ENCODE data around the gene TRAPPC12.

The TRAPPC12 gene

GRCh38 chr2:3475771-3476170 lies 96.3 kb downstream of the TRAPPC12 start:
- DNase-seq = no peak
- Histone ChIP-seq H2AK5ac (ENCODE audit: low read length, severe bottlenecking) (no peak overlapping the region), H3K36me3 (ENCODE audit: control insufficient read depth in 1 of 2, insufficient read depth in 2 of 2, low read depth in 1 of 2, low read length in 2 of 2) (peaks cover 37 to 82% of the 10 kb centered on the region in 2 experiments), H3K14ac (ENCODE audit: low read length in 2 of 2) (no peak overlapping the region), H4K91ac (ENCODE audit: low read length) (no peak overlapping the region), H2BK15ac (ENCODE audit: low read depth, poor library complexity, severe bottlenecking) (no peak overlapping the region), H3K79me1 (replicated peaks; ENCODE audit: low read length, poor library complexity, severe bottlenecking) (peaks cover 12% of the 10 kb centered on the region), H2BK120ac (ENCODE audit: low read depth, low read length) (no peak overlapping the region), H3K23ac (ENCODE audit: low read length in 2 of 2) (no peak overlapping the region), H2AFZ (ENCODE audit: low read depth, low read length) (no peak overlapping the region), H3K9me3 (ENCODE audit: control insufficient read depth, low read length) (no peaks in the 10 kb centered on the region), H3K4ac (ENCODE audit: low read depth in 1 of 2, low read length in 2 of 2) (no peak overlapping the region), H3K4me2 (ENCODE audit: low read length, poor library complexity, severe bottlenecking) (no peak overlapping the region), H2BK12ac (ENCODE audit: low read length in 2 of 2) (no peak overlapping the region), H3K4me1 (ENCODE audit: control insufficient read depth, insufficient read depth, low read depth, low read length) (peaks cover 10% of the 10 kb centered on the region), H3K18ac (ENCODE audit: low read depth in 1 of 2, low read length in 2 of 2) (no peak overlapping the region), H4K8ac (ENCODE audit: low read length) (no peak overlapping the region), H3K4me3 (ENCODE audit: insufficient read depth in 1 of 2, low read depth in 1 of 2, low read length in 2 of 2) (no peak overlapping the region), H3K27ac (ENCODE audit: low read length, poor library complexity, severe bottlenecking) (no peak overlapping the region), H3K9ac (ENCODE audit: low read length) (no peak overlapping the region), H3K27me3 (ENCODE audit: control insufficient read depth in 1 of 2, insufficient read depth in 1 of 2, low read length in 2 of 2) (no peaks in the 10 kb centered on the region), H2BK5ac (ENCODE audit: low read depth, low read length, poor library complexity, severe bottlenecking) (no peak overlapping the region)
- WGBS = 98% methylated on average over 28 of the region's 28 CpGs

GRCh38 chr2:3476321-3476984 lies 97.0 kb downstream of the TRAPPC12 start:
- Histone ChIP-seq H3K4me3 (ENCODE audit: insufficient read depth in 1 of 2, low read depth in 1 of 2, low read length in 2 of 2) (no peak overlapping the region), H3K18ac (ENCODE audit: low read depth in 1 of 2, low read length in 2 of 2) (no peak overlapping the region), H3K9me3 (ENCODE audit: control insufficient read depth, low read length) (no peaks in the 10 kb centered on the region), H2AK5ac (ENCODE audit: low read length, severe bottlenecking) (no peak overlapping the region), H2BK15ac (ENCODE audit: low read depth, poor library complexity, severe bottlenecking) (no peak overlapping the region), H3K23ac (ENCODE audit: low read length in 2 of 2) (no peak overlapping the region), H2AFZ (ENCODE audit: low read depth, low read length) (no peak overlapping the region), H3K9ac (ENCODE audit: low read length) (no peak overlapping the region), H3K14ac (ENCODE audit: low read length in 2 of 2) (no peak overlapping the region), H3K4me1 (ENCODE audit: control insufficient read depth, insufficient read depth, low read depth, low read length) (peaks cover 5% of the 10 kb centered on the region), H3K27ac (ENCODE audit: low read length, poor library complexity, severe bottlenecking) (no peak overlapping the region), H3K36me3 (ENCODE audit: control insufficient read depth in 1 of 2, insufficient read depth in 2 of 2, low read depth in 1 of 2, low read length in 2 of 2) (peaks cover 38 to 76% of the 10 kb centered on the region in 2 experiments), H2BK12ac (ENCODE audit: low read length in 2 of 2) (no peak overlapping the region), H4K8ac (ENCODE audit: low read length) (no peak overlapping the region), H3K4ac (ENCODE audit: low read depth in 1 of 2, low read length in 2 of 2) (no peak overlapping the region), H3K4me2 (ENCODE audit: low read length, poor library complexity, severe bottlenecking) (no peak overlapping the region), H4K91ac (ENCODE audit: low read length) (no peak overlapping the region), H3K27me3 (ENCODE audit: control insufficient read depth in 1 of 2, insufficient read depth in 1 of 2, low read length in 2 of 2) (no peaks in the 10 kb centered on the region), H2BK120ac (ENCODE audit: low read depth, low read length) (no peak overlapping the region), H2BK5ac (ENCODE audit: low read depth, low read length, poor library complexity, severe bottlenecking) (no peak overlapping the region), H3K79me1 (replicated peaks; ENCODE audit: low read length, poor library complexity, severe bottlenecking) (peaks cover 11% of the 10 kb centered on the region)
- whole genome bisulfite sequencing = 98% methylated on average over 12 of the region's 14 CpGs
- DNase-seq = no peak

GRCh38 chr2:3476985-3477327 lies 97.5 kb downstream of the TRAPPC12 start:
- H2BK5ac ChIP-seq (ENCODE audit: low read depth, low read length, poor library complexity, severe bottlenecking) = no peak overlapping the region
- no peak overlapping the region for H4K8ac ChIP-seq (ENCODE audit: low read length)
- H3K4me1 ChIP-seq (ENCODE audit: control insufficient read depth, insufficient read depth, low read depth, low read length) = peaks cover 1% of the 10 kb centered on the region
- peaks cover 43 to 72% of the 10 kb centered on the region in 2 experiments for H3K36me3 ChIP-seq (ENCODE audit: control insufficient read depth in 1 of 2, insufficient read depth in 2 of 2, low read depth in 1 of 2, low read length in 2 of 2)
- H2AFZ ChIP-seq (ENCODE audit: low read depth, low read length) = no peak overlapping the region
- H3K4me2 ChIP-seq (ENCODE audit: low read length, poor library complexity, severe bottlenecking) = no peak overlapping the region
- H2BK15ac ChIP-seq (ENCODE audit: low read depth, poor library complexity, severe bottlenecking) = no peak overlapping the region
- no peaks in the 10 kb centered on the region for H3K9me3 ChIP-seq (ENCODE audit: control insufficient read depth, low read length)
- H4K91ac ChIP-seq (ENCODE audit: low read length) = no peak overlapping the region
- peaks cover 11% of the 10 kb centered on the region for H3K79me1 ChIP-seq (replicated peaks; ENCODE audit: low read length, poor library complexity, severe bottlenecking)
- H2AK5ac ChIP-seq (ENCODE audit: low read length, severe bottlenecking) = no peak overlapping the region
- no peak for DNase-seq
- no peak overlapping the region for H2BK12ac ChIP-seq (ENCODE audit: low read length in 2 of 2)
- no peak overlapping the region for H3K14ac ChIP-seq (ENCODE audit: low read length in 2 of 2)
- H3K9ac ChIP-seq (ENCODE audit: low read length) = no peak overlapping the region
- no peak overlapping the region for H3K18ac ChIP-seq (ENCODE audit: low read depth in 1 of 2, low read length in 2 of 2)
- H3K27ac ChIP-seq (ENCODE audit: low read length, poor library complexity, severe bottlenecking) = no peak overlapping the region
- no peak overlapping the region for H3K4ac ChIP-seq (ENCODE audit: low read depth in 1 of 2, low read length in 2 of 2)
- WGBS = 83% methylated on average over 1 of the region's 5 CpGs
- H3K4me3 ChIP-seq (ENCODE audit: insufficient read depth in 1 of 2, low read depth in 1 of 2, low read length in 2 of 2) = no peak overlapping the region
- no peaks in the 10 kb centered on the region for H3K27me3 ChIP-seq (ENCODE audit: control insufficient read depth in 1 of 2, insufficient read depth in 1 of 2, low read length in 2 of 2)
- H2BK120ac ChIP-seq (ENCODE audit: low read depth, low read length) = no peak overlapping the region
- no peak overlapping the region for H3K23ac ChIP-seq (ENCODE audit: low read length in 2 of 2)

GRCh38 chr2:3478846-3479385 lies 99.4 kb downstream of the TRAPPC12 start:
- DNase-seq = no peak
- Histone ChIP-seq H3K18ac (ENCODE audit: low read depth in 1 of 2, low read length in 2 of 2) (no peak overlapping the region), H3K14ac (ENCODE audit: low read length in 2 of 2) (no peak overlapping the region), H2AK5ac (ENCODE audit: low read length, severe bottlenecking) (no peak overlapping the region), H2BK5ac (ENCODE audit: low read depth, low read length, poor library complexity, severe bottlenecking) (no peak overlapping the region), H3K9me3 (ENCODE audit: control insufficient read depth, low read length) (no peaks in the 10 kb centered on the region), H4K8ac (ENCODE audit: low read length) (no peak overlapping the region), H2AFZ (ENCODE audit: low read depth, low read length) (no peak overlapping the region), H3K4me1 (ENCODE audit: control insufficient read depth, insufficient read depth, low read depth, low read length) (no peaks in the 10 kb centered on the region), H3K9ac (ENCODE audit: low read length) (no peak overlapping the region), H3K23ac (ENCODE audit: low read length in 2 of 2) (no peak overlapping the region), H3K4me2 (ENCODE audit: low read length, poor library complexity, severe bottlenecking) (no peak overlapping the region), H2BK15ac (ENCODE audit: low read depth, poor library complexity, severe bottlenecking) (no peak overlapping the region), H3K27ac (ENCODE audit: low read length, poor library complexity, severe bottlenecking) (no peak overlapping the region), H3K27me3 (ENCODE audit: control insufficient read depth in 1 of 2, insufficient read depth in 1 of 2, low read length in 2 of 2) (no peaks in the 10 kb centered on the region), H3K36me3 (ENCODE audit: control insufficient read depth in 1 of 2, insufficient read depth in 2 of 2, low read depth in 1 of 2, low read length in 2 of 2) (peaks cover 50 to 58% of the 10 kb centered on the region in 2 experiments), H3K4me3 (ENCODE audit: insufficient read depth in 1 of 2, low read depth in 1 of 2, low read length in 2 of 2) (no peak overlapping the region), H4K91ac (ENCODE audit: low read length) (no peak overlapping the region), H2BK120ac (ENCODE audit: low read depth, low read length) (no peak overlapping the region), H3K79me1 (replicated peaks; ENCODE audit: low read length, poor library complexity, severe bottlenecking) (peaks cover 9% of the 10 kb centered on the region), H2BK12ac (ENCODE audit: low read length in 2 of 2) (no peak overlapping the region), H3K4ac (ENCODE audit: low read depth in 1 of 2, low read length in 2 of 2) (no peak overlapping the region)
- 95% methylated on average over 19 of the region's 19 CpGs for whole genome bisulfite sequencing

Data from mesenchymal stem cell (in vitro differentiated cells and primary cell).